Measurements from ENCODE around the gene TES. TPM values are rescaled to one million over a fixed set of nuclear protein-coding genes. Genes with fewer than 3 reads are reported as not detected.
"Not testable (repeated sequence)": the region's sequence is repeated elsewhere in the genome, so short reads cannot be mapped to it uniquely, and the experiment has no call there.

TES gene
- total RNA-seq, 4 donors from 2014 or later: 115 to 189 (median 146) TPM

GRCh38 chr7:116293139-116293538, 82.8 kb downstream of the TES start:
- TF ChIP-seq POLR2A (IDR thresholded peaks at IDR 0.05) (no peak), CTCF (IDR thresholded peaks at IDR 0.05) (no peak)
- Histone ChIP-seq H3K9me3 (no peaks in the 10 kb centered on the region), H3K27ac (no peak overlapping the region), H3K27me3 (no peaks in the 10 kb centered on the region), H3K4me3 (no peak overlapping the region), H3K36me3 (no peaks in the 10 kb centered on the region), H3K4me1 (no peaks in the 10 kb centered on the region)
- intact Hi-C loops (cut with DNase I; ENCODE audit: low total_unique reads): no loop called here
- DNase-seq: no peak

- no peaks in the 10 kb centered on the region for H3K9me3 ChIP-seq
- no peak for DNase-seq
- TF ChIP-seq CTCF (IDR thresholded peaks at IDR 0.05) (no peak), POLR2A (IDR thresholded peaks at IDR 0.05) (no peak)
- H3K4me3 ChIP-seq: no peak overlapping the region
- H3K27me3 ChIP-seq: no peaks in the 10 kb centered on the region
- H3K27ac ChIP-seq: no peak overlapping the region
- H3K4me1 ChIP-seq: no peaks in the 10 kb centered on the region
- intact Hi-C loops (cut with DNase I; ENCODE audit: low total_unique reads): no loop called here
- H3K36me3 ChIP-seq: no peaks in the 10 kb centered on the region
Measured at GRCh38 chr7:116293633-116294032, 83.3 kb downstream of the TES start.

GRCh38 chr7:116295903-116296302, 85.6 kb downstream of the TES start:
- H3K4me1 ChIP-seq; H3K27me3 ChIP-seq; H3K36me3 ChIP-seq; DNase-seq; H3K4me3 ChIP-seq; H3K27ac ChIP-seq; H3K9me3 ChIP-seq; intact Hi-C loops (cut with DNase I; ENCODE audit: low total_unique reads): not testable (repeated sequence)

GRCh38 chr7:116298055-116298454, 87.7 kb downstream of the TES start:
- DNase-seq: no peak
- no peaks in the 10 kb centered on the region for H3K36me3 ChIP-seq

GRCh38 chr7:116298576-116298975, 88.2 kb downstream of the TES start:
- no peak overlapping the region for H3K4me3 ChIP-seq
- no peaks in the 10 kb centered on the region for H3K36me3 ChIP-seq
- H3K27me3 ChIP-seq: no peaks in the 10 kb centered on the region
- no peak overlapping the region for H3K27ac ChIP-seq
- no peak for TF ChIP-seq CTCF (IDR thresholded peaks at IDR 0.05)
- TF ChIP-seq POLR2A (IDR thresholded peaks at IDR 0.05): no peak
- DNase-seq: no peak
- intact Hi-C loops (cut with DNase I; ENCODE audit: low total_unique reads): no loop called here
- no peaks in the 10 kb centered on the region for H3K9me3 ChIP-seq
- H3K4me1 ChIP-seq: no peaks in the 10 kb centered on the region

More at GRCh38 chr7:116298055-116298454, 87.7 kb downstream of the TES start:
- intact Hi-C loops (cut with DNase I; ENCODE audit: low total_unique reads): no loop called here
- no peak overlapping the region for H3K4me3 ChIP-seq
- H3K4me1 ChIP-seq: no peaks in the 10 kb centered on the region
- TF ChIP-seq POLR2A (IDR thresholded peaks at IDR 0.05) (no peak), CTCF (IDR thresholded peaks at IDR 0.05) (no peak)
- H3K27me3 ChIP-seq: no peaks in the 10 kb centered on the region
- no peaks in the 10 kb centered on the region for H3K9me3 ChIP-seq
- H3K27ac ChIP-seq: no peak overlapping the region

All from uterus (tissue), 4 donors.